Ishikawa (cell line): ENCODE data around the gene HCST.

Experiments
- CEBPB ChIP-seq: IDR thresholded peaks from 2 replicates; pipeline ENCODE4 v1.6.1; 2012
- CREB1 ChIP-seq: IDR thresholded peaks from 2 replicates; pipeline ENCODE4 v1.6.1; 2012; ENCODE audit warnings: low read depth
- EGR1 ChIP-seq: IDR thresholded peaks from 2 replicates; pipeline ENCODE4 v1.6.1; 2012
- EP300 ChIP-seq: IDR thresholded peaks from 2 replicates; pipeline ENCODE4 v1.6.1; 2012; ENCODE audit warnings: borderline replicate concordance
- FOXM1 ChIP-seq: IDR thresholded peaks from 2 replicates; pipeline ENCODE4 v1.6.1; 2012; ENCODE audit warnings: low read depth, borderline replicate concordance
- MAX ChIP-seq: IDR thresholded peaks from 2 replicates; pipeline ENCODE4 v1.6.1; 2012
- NFIC ChIP-seq: IDR thresholded peaks from 2 replicates; pipeline ENCODE4 v1.6.1; 2012
- RAD21 ChIP-seq: IDR thresholded peaks from 2 replicates; pipeline ENCODE4 v1.6.1; 2012; ENCODE audit warnings: low read depth
- REST ChIP-seq: IDR thresholded peaks from 2 replicates; pipeline ENCODE4 v1.6.1; 2012; ENCODE audit warnings: low read depth, mild to moderate bottlenecking
- TAF1 ChIP-seq: IDR thresholded peaks from 2 replicates; pipeline ENCODE4 v1.6.1; 2012; ENCODE audit warnings: low read depth, mild to moderate bottlenecking
- TCF12 ChIP-seq: IDR thresholded peaks from 2 replicates; pipeline ENCODE4 v1.6.1; 2012; ENCODE audit warnings: low read depth
- TEAD4 ChIP-seq: IDR thresholded peaks from 2 replicates; pipeline ENCODE4 v1.6.1; 2012
- USF1 ChIP-seq: IDR thresholded peaks from 2 replicates; pipeline ENCODE4 v1.6.1; 2012
- YY1 ChIP-seq: IDR thresholded peaks from 2 replicates; pipeline ENCODE4 v1.6.1; 2012; ENCODE audit warnings: low read depth
- ZBTB7A ChIP-seq: IDR thresholded peaks from 2 replicates; pipeline ENCODE4 v1.6.1; 2012; ENCODE audit warnings: low read depth

The HCST gene

GRCh38 chr19:35944556-35944955, 42.2 kb downstream of the HCST start:
- no peak for TF ChIP-seq RAD21
- TF ChIP-seq TCF12: no peak
- no peak for TF ChIP-seq NFIC
- TF ChIP-seq YY1: no peak
- TF ChIP-seq USF1: no peak
- TF ChIP-seq FOXM1: no peak
- TF ChIP-seq TEAD4: no peak
- no peak for TF ChIP-seq ZBTB7A
- no peak for TF ChIP-seq EGR1
- TF ChIP-seq REST: no peak
- no peak for TF ChIP-seq CREB1
- no peak for TF ChIP-seq EP300

GRCh38 chr19:35945121-35945790, 42.9 kb downstream of the HCST start:
- TF ChIP-seq CEBPB (no peak), USF1 (no peak), TEAD4 (no peak), EP300 (no peak), CREB1 (no peak), NFIC (no peak), REST (no peak), YY1 (no peak), MAX (no peak), TAF1 (no peak), RAD21 (no peak), TCF12 (no peak), FOXM1 (no peak), ZBTB7A (no peak), EGR1 (no peak)

GRCh38 chr19:35946203-35946602, 43.9 kb downstream of the HCST start:
- no peak for TF ChIP-seq RAD21
- no peak for TF ChIP-seq YY1
- no peak for TF ChIP-seq CEBPB
- TF ChIP-seq TAF1: no peak
- TF ChIP-seq EP300: no peak
- no peak for TF ChIP-seq ZBTB7A
- TF ChIP-seq EGR1: no peak
- no peak for TF ChIP-seq TEAD4
- TF ChIP-seq REST: no peak
- no peak for TF ChIP-seq TCF12
- no peak for TF ChIP-seq FOXM1
- no peak for TF ChIP-seq CREB1
- no peak for TF ChIP-seq MAX
- TF ChIP-seq NFIC: no peak
- TF ChIP-seq USF1: no peak

- TF ChIP-seq USF1 (no peak), EP300 (no peak), CEBPB (no peak), REST (no peak), TAF1 (no peak), ZBTB7A (no peak), TEAD4 (no peak), MAX (no peak), CREB1 (no peak), YY1 (no peak), FOXM1 (no peak), TCF12 (no peak), RAD21 (no peak), NFIC (no peak), EGR1 (no peak)
Measured at GRCh38 chr19:35949131-35949530, 46.8 kb downstream of the HCST start.
